GM18499 (cell line): ENCODE results near the gene PLCD4.

Source experiments
- ATAC-seq: cut with Tn5 transposase; IDR thresholded peaks from one replicate; pipeline ENCODE4 v1.9.1; 2021; ENCODE audit warnings: moderate number of reproducible peaks; ENCODE audit not compliant: insufficient read depth, unreplicated experiment

PLCD4 gene

DNA sequence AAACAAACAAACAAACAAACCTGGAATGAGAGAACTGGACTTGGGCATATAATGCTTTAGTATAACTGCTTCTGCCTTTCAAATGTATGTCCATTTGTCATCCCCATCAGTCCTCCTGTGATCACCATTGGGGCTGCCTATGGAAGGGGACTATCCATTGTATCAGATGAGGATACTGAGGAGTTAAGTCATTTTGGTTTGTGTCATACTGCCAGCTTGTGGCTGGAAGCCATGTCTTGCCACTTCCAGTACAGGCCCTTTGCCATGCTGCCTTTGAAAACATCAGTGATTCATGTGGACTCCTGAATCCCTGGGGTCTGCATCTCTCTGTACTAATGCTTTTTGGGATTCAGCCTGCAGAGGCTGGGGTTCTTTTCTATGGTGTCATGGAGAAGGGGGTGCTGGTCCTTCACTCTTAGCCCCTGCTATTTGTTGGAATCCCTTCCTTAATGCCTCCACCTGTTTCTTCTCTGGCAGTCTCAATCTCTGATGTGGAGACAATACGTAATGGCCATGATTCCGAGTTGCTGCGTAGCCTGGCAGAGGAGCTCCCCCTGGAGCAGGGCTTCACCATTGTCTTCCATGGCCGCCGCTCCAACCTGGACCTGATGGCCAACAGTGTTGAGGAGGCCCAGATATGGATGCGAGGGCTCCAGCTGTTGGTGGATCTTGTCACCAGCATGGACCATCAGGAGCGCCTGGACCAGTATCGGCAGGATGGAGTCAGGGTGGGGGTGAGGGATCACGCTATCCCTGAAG, 10.6 kb downstream of the PLCD4 start:
- no peak for ATAC-seq

DNA sequence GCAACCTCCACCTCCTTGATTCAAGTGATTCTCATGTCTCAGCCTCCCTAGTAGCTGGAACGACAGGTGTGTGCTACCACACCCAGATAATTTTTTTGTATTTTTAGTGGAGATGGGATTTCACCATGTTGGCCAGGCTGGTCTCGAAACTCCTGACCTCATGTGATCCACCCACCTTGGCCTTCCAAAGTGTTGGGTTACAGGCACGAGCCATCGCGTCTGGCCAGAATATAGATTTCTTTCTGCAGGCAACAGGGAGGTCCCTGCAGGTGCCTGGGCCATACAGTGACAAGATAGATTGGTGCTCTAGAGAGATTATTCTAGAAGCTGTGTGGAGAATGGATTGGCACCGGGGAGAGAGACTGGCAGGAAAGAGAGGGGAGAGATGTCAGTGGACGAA, 13.3 kb downstream of the PLCD4 start:
- ATAC-seq: no peak

DNA sequence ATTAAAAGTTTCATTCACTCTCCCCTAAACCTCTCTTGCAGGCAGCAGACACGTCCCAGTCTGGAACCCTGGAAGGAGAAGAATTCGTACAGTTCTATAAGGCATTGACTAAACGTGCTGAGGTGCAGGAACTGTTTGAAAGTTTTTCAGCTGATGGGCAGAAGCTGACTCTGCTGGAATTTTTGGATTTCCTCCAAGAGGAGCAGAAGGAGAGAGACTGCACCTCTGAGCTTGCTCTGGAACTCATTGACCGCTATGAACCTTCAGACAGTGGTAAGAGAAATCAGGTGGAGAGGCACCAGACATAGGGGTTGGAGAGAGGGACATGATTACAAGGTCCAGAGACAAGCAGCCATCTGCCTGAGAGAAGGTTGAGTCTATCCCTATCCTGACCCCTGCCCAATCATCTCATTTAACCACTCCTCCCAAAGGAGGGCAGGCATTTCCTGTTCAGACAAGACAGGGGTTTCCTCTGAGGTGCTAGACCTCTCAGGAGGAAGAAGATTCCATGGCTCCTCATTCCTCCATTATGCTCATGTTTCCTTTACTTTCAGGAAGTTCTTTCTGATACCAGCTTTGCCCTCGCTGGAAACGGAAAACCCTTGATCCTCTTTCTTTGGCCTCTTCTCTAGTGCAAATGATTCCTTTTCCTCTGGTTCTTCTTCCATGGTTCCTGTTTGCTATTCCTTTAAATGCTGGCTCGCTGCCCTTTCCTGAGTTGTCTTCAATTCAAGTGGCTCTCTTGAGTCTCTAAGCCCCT, 15.1 kb downstream of the PLCD4 start:
- no peak for ATAC-seq

DNA sequence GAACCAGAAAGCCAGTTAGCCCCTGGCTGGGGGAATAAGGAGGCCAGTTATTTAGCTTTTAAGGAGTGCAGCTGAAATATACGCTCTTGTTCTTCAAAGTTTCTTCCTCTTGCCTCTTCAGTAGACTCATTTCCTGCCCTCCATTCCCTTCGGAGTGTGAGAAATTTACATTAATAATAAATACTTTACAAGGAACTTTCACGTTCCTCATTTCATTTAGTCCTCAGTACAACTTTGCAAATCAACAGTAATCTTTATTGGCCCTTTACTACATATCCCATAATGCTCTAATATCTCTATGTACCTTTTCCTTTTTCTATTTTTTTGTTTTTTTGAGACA, 15.6 kb downstream of the PLCD4 start:
- no peak for ATAC-seq

DNA sequence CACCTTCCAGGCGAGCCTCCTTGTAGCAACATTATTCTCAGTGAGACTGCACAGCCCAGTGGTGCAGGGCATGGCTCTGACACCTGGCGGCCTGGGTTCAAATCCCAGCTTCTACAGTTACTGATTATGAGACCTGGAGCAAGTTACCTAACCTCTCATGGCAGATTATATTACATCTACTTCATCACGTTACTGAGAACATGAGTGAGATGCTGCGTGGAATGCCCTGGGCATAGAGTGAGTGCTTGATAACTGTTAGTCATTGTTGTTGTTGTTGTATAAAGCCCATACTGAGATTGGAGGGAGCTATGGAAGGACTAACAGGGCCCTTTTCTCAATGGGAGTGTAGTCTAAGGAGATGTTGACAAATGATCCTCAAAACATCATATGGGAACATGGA, 18.7 kb downstream of the PLCD4 start:
- no peak for ATAC-seq

DNA sequence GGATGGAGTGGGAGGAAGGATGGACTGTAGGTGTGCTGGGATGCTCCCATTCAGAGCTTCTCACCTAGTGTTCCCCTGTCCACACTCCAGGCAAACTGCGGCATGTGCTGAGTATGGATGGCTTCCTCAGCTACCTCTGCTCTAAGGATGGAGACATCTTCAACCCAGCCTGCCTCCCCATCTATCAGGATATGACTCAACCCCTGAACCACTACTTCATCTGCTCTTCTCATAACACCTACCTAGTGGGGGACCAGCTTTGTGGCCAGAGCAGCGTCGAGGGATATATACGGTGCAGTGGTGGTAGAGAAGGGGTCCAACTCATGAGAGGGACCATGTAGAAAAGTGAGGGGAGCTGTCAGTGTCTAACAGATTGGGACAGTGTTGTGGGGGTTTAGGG, 20.2 kb downstream of the PLCD4 start:
- no peak for ATAC-seq

DNA sequence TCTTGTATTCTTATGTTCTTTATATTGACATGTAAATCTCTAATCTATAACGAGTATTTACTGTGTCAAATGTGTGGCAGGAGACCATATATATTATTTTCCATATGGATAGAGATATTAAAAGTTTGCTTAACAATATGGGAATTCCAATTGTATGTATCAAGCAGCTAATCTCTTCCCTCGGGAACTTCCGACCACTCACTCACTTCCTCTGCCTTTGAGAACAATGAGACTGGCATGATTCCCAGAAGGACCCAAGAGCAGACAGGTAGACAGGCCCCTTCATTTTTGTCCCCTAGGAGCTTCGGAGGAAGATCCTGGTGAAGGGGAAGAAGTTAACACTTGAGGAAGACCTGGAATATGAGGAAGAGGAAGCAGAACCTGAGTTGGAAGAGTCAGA, 24.1 kb downstream of the PLCD4 start:
- no peak for ATAC-seq

DNA sequence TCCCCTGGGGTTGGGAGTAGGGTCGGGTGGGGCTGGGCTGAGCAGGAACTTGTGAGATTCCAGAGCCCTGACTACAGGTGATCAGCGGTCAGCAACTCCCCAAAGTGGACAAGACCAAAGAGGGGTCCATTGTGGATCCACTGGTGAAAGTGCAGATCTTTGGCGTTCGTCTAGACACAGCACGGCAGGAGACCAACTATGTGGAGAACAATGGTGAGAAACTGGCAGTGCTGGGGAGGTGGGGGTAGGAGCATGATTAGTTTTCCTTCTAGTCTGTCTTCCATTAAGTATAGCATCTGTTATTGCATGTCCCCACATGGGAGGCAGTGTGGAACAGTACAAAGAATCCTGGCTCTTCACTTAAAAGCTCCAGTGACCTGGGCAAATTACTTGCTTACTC, 28.0 kb downstream of the PLCD4 start:
- ATAC-seq: no peak

DNA sequence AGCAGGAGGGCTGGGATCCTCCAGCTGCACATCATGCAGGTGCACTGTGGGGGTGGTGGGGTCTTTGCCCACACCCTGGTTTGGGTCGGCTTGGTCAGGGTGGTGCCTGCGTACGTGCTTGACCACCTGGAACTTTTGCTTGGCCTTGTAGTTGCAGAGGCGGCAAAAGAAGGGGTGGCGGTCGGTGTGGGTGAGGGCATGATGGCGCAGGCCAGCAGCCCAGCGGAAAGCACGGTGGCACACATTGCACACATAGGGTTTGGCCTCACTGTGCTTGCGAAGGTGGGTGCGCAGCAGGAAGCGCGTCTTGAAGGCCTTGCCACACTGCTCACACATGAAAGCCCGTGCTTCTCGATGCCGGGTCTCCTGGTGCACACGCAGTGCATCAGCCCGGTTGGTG, 30.7 kb downstream of the PLCD4 start:
- ATAC-seq: no peak

DNA sequence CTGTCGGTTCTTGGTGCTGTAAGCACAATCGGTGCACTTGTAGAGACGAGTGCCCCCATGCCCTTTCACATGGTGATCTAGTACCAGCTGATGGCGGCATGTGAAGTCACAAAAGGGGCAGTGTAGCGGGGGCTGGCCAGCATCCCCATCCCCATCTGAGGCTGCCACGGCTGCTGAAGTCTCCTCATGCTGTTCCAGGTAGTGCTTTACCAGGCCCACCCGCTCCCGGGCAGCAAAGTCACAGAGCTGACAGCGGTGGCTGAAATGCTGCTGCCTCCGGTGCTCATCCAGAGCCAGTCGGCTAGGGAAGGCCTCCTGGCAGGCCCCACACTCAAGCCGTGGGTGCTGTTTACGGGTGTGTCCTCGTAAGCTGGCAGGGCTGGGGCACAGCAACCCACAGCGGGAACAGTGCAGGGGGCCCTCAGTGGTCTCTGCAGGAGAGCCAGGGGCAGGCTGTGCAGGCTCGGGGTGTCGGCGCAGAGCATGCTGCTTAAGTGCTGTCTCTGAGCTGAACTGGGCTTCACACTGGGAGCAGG, 34.5 kb downstream of the PLCD4 start:
- no peak for ATAC-seq

DNA sequence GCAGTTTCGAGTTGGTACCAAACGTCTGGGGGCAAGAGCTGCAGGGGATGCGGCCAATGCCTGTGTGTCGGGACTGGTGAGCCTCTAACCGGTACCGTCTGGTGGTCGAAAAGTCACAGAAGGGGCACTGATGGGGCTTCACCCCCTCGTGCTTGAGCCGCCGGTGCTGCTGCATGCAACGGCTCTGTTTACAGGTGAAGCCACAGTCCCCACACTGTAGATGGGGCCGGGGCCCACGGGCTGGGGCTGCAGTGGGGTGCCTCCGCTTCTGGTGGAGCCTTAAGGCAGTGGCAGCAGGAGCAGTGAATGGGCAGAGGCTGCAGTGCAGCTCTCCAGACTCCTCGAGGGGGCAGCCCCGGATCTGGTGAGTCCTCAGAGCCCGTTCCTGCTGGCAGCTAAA, 35.1 kb downstream of the PLCD4 start:
- no peak for ATAC-seq

DNA sequence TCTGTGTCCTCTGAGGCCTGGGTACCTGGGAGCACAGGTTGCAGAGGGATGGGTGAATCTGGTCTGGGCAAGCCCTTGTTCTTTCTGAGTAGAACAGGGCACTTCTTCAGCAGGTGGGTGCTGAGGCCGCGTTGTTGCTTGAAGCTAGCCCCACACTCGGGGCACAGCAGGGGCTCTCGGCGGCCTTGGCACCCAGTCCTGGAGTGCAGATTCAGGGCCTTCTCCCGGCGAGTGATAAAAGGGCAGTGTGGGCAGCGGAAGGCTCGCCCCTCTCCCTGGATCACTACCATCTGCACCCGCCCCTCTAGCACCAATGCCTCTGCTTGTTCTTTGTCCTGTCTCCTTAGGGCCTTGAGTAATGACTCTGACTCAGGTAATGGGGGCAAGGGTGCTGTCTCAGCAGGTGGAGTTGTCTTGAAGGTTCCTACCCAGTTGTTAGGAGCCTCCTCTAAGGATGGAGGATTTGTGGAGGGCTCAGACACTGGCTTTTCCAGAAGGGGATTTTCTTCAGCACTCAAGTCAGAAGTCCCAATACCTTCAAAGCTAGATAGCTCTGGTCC, 36.1 kb downstream of the PLCD4 start:
- no peak for ATAC-seq

DNA sequence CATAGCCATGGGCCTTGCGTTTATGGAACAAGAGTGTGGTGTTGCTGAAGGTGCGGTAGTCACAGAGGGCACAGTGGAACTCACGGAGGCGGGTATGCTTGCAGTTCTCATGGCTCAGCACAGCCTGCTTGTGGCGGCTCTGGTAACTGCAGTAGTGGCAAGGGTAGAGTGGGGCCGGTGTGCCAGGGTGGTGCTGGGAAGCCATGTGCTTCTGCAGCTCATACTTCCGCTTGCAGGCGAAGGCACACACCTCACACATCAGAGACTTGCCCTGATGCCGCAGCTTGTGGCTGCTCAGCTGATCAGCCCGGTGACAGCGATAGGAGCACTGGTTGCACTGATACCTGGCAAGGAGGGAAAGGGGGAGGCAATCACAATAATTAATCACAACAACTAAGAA, 37.0 kb downstream of the PLCD4 start:
- no peak for ATAC-seq

DNA sequence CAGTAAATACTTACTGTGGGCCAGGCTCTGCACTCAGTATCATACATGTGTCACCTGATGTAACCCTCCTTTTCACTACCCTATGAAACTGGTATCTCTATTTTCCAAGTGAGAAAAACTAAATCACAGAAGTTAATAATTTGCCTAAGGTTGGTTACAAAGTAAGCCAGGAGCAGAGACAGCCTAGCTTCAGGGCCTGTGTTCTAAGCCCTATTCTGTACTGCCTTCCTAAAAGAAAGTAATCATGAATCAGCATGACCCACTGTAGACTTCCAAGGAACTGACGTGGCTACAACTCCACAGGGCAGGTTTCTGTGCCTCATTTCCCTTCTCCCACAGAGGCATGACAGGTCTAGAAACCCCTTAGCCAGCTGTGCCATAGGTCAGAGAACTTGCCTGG, 37.4 kb downstream of the PLCD4 start:
- no peak for ATAC-seq

DNA sequence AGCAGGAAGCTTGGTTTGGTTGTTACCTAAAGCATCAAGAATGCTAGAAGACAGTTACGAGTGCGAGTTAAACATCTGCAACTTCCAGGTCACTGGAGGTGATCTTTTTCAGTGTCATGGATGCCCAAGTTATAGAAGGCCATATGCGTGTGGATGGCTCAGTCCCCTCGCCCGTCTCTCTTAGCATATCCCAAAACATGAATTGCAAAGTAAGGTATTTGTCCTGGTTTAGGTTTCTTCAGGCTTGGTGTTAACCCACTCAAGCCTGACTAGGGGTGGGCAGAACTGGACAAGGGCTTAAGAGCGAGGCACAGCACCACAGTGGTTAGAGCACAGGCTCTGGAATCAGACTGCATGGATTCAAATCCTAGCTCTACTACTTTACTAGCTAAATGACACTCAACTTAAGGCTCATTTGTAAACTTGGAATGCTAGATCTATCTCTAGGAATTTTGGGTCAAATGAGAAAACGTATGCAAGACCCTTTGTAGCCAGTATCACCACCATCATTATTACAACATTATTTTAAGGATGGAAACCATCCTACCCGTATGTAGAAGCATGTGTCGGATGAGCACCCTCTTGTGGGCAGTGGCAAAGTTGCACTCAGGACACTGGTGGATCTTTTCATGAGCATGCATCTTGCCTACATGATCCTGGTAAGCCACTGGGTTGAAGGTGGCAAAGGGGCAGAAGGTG, 40.5 kb downstream of the PLCD4 start:
- no peak for ATAC-seq

DNA sequence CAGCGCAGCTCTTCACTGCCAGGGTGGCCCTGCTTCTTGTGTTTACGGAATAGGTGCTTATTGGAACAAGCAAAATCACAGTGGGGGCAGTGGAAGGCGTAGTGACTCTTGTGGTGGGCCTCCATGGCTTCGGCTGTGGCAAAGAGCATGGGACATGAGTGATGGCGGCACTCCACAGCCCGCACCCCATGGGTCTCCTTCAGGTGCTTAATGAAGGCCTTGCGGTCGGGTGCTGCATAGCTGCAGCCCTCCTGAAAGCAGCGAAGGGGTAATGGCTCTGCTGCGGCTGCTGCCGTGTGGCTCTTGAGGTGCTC, 41.0 kb downstream of the PLCD4 start:
- no peak for ATAC-seq

DNA sequence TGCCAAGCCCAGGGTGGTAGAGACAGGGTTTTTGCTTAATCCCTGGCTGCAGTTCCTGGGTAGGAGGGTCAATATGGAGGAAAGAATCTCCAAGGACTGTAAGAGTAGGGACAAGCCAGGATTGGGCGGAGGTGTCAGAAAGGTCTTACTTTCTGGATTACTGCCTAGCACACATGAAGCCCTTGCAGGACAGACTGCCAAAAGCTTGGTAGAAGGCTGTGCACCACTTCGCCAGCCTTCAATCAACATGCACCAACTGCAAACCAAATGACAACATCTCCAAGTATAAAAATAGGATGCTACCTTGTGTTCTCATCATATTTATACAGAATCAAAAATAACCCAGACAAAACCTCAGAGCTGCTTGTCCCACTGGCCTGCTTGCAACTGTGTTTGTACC, 48.1 kb downstream of the PLCD4 start:
- no peak for ATAC-seq

DNA sequence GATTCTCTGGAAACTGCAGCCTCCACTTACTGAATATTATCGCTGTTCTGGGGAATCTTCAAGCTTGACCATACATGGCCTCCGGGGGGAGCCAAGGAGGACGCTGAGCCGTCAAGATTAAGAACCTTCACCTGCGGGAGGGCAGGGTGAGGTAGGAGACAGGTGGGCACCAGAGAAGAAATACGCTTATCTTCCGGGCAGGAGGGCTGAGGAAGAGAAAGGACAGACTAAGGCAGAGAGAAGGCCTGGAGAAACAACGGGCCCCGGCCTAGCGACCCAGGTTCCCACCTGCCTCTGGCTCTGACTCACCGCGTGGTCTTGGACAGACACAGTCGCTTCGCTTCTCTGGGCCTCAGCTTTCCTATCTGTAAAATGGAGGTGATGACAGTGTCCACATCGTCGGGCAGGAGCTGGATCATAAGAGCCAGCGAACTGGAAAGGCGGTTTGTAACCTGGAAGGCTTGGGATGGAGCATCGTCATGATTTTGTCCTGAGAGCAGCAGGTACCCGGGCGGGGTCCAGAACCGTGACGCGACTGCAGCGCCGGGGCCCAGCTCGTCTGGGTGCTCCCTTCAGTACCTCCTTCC, 51.1 kb downstream of the PLCD4 start:
- peak; percentile 49 for ATAC-seq

DNA sequence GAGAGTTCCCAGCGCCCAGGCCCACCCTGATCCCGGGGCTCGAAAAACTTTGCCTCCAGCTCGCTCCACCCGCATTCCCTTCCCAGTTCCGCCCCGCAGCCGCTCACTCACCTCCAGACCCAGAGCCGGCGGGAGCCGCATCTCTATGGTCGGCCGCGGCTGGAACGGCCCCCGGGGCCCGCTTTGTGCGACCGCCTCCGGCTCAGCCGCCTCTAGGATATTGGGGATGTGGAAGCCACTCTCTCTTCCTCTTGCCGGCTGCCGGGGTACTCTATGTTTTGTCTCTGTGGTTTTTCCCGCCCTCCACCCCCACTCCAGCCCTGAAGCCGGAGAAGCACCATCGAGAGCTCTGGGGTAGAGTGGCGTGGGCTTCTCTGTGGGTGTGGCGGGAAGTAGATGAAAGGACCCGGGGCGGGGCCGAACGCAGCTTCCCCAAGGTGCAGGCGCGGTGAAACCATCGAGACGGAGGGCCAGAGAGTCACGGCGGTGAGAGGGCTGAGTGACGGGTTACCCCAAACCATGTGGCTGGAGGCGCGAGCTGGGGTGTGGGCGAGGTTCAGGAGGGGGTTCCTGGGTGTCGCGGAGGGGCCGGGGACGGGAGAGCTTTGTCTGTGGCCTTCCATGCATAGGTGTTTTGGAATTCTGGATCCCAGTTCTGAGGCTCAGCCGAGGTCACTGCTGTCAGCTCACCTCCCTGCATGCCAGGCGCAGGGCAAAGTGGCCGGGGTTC, 51.7 kb downstream of the PLCD4 start, which contains the start of the genes BCS1L and ZNF142:
TSS of gene BCS1L (plus strand) at position 426 of the 730 bp plus-strand sequence. CDS start 1,305 bp downstream, outside the sequence.
TSS of gene ZNF142 (minus strand) at position 366 of the 730 bp plus-strand sequence. CDS start 3,194 bp downstream, outside the sequence.
- peak; percentile 43 for ATAC-seq

DNA sequence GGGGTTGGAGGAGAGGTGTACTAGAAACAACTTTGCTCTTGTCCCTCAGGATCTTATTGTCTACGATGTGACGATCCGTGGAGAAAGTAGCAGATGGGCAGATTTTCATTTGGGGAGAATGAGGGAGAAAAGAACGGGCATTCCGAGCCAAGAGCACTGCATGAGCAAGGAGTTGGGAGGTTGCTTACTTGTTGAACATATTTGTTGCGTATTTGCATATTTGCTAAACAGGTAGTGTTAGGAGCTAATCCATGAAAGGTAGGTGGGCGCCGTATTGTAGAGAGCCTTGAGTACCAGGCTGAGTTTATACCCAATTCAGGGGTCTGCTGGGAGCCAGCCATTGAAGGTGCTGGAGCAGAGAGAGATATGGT, 52.3 kb downstream of the PLCD4 start:
- ATAC-seq: no peak
